Neural crest cell (in vitro differentiated cells): ENCODE measurements around the gene REEP1. TPM values are rescaled to one million over a fixed set of nuclear protein-coding genes. Genes with fewer than 3 reads are reported as not detected.

Source experiments
- DNase-seq: peaks from one replicate; pipeline ENCODE4 v3.0.0; 2021; ENCODE audit warnings: low read depth, mixed read lengths, low spot score
- H3K27ac Mint-ChIP-seq: one replicate; pipeline ENCODE4 v1.8.0; 2021; ENCODE audit warnings: mild to moderate bottlenecking, mixed read lengths; ENCODE audit not compliant: unreplicated experiment
- H3K27me3 Mint-ChIP-seq: 2 replicates; pipeline ENCODE4 v1.8.0; 2021; ENCODE audit warnings: low read depth, mild to moderate bottlenecking, mixed read lengths
- H3K36me3 Mint-ChIP-seq: 2 replicates; pipeline ENCODE4 v1.8.0; 2021; ENCODE audit warnings: low read depth, mild to moderate bottlenecking, mixed read lengths
- H3K4me1 Mint-ChIP-seq: 2 replicates; pipeline ENCODE4 v1.8.0; 2021; ENCODE audit warnings: mixed read lengths
- H3K4me3 Mint-ChIP-seq: one replicate; pipeline ENCODE4 v1.8.0; 2021; ENCODE audit warnings: mild to moderate bottlenecking, mixed read lengths
- H3K9me3 Mint-ChIP-seq: 2 replicates; pipeline ENCODE4 v1.8.0; 2021; ENCODE audit warnings: mixed read lengths
- CTCF ChIP-seq: fragments of 200-600 bp; sonication (generic); conservative IDR thresholded peaks from 2 replicates; pipeline ENCODE4 v1.5.0; 2021; ENCODE audit warnings: antibody characterized with exemption, mild to moderate bottlenecking
- total RNA-seq: library from RNA; stranded (reverse); gene quantifications from 2 replicates; pipeline ENCODE4 v1.2.1, GENCODE V29; 2021

The REEP1 gene
- total RNA-seq, 1 donor from 2014 or later: 12.3 TPM

GRCh38 chr2:86330001-86330400 is 7.4 kb downstream of the REEP1 start:
- no peak for DNase-seq
- H3K27me3 Mint-ChIP-seq: peaks cover 13% of the 10 kb centered on the region
- peaks cover 3% of the 10 kb centered on the region for H3K4me1 Mint-ChIP-seq
- H3K27ac Mint-ChIP-seq: no peak overlapping the region
- no peak for TF ChIP-seq CTCF
- no peak overlapping the region for H3K4me3 Mint-ChIP-seq
- H3K36me3 Mint-ChIP-seq: peaks cover 2% of the 10 kb centered on the region
- no peaks in the 10 kb centered on the region for H3K9me3 Mint-ChIP-seq

- Mint-ChIP-seq H3K4me1 (peaks cover 24% of the 10 kb centered on the region), H3K4me3 (no peak overlapping the region), H3K36me3 (no peaks in the 10 kb centered on the region), H3K27ac (no peak overlapping the region), H3K27me3 (no peaks in the 10 kb centered on the region), H3K9me3 (no peaks in the 10 kb centered on the region)
- no peak for DNase-seq
- TF ChIP-seq CTCF: no peak
Measured at GRCh38 chr2:86323273-86324021, 14.0 kb downstream of the REEP1 start.

GRCh38 chr2:86319700-86320580 is 17.5 kb downstream of the REEP1 start:
- no peaks in the 10 kb centered on the region for H3K36me3 Mint-ChIP-seq
- H3K27ac Mint-ChIP-seq: no peak overlapping the region
- no peak for DNase-seq
- H3K4me1 Mint-ChIP-seq: peaks cover 24% of the 10 kb centered on the region
- TF ChIP-seq CTCF: no peak
- no peaks in the 10 kb centered on the region for H3K9me3 Mint-ChIP-seq
- no peaks in the 10 kb centered on the region for H3K27me3 Mint-ChIP-seq
- no peak overlapping the region for H3K4me3 Mint-ChIP-seq

- Mint-ChIP-seq H3K4me3 (no peak overlapping the region), H3K27me3 (no peaks in the 10 kb centered on the region), H3K36me3 (no peaks in the 10 kb centered on the region), H3K9me3 (no peaks in the 10 kb centered on the region), H3K27ac (no peak overlapping the region), H3K4me1 (peaks cover 7% of the 10 kb centered on the region)
- DNase-seq: no peak
- TF ChIP-seq CTCF: no peak
Measured at GRCh38 chr2:86315084-86315483, 22.3 kb downstream of the REEP1 start.

- Mint-ChIP-seq H3K4me3 (no peak overlapping the region), H3K36me3 (no peaks in the 10 kb centered on the region), H3K27me3 (no peaks in the 10 kb centered on the region), H3K27ac (no peak overlapping the region), H3K9me3 (no peaks in the 10 kb centered on the region), H3K4me1 (no peaks in the 10 kb centered on the region)
- TF ChIP-seq CTCF: no peak
- DNase-seq: no peak
Measured at GRCh38 chr2:86314125-86314524, 23.3 kb downstream of the REEP1 start.
